Prostate gland (tissue), 2 donors: ENCODE data around the gene LPCAT1. TPM values are rescaled to one million over a fixed set of nuclear protein-coding genes. Genes with fewer than 3 reads are reported as not detected.

Source experiments
- DNase-seq: peaks from one replicate; pipeline ENCODE4 v3.0.0-alpha.2; 2019; ENCODE audit warnings: low spot score
- H3K27ac ChIP-seq, 2 donors: fragments of 200-600 bp; sonication (generic); 2 replicates each; pipeline ENCODE4 v1.5.1; 2017 to 2019
- H3K27me3 ChIP-seq: fragments of 200-600 bp; sonication (generic); replicated peaks from 2 replicates; pipeline ENCODE4 v1.5.1; 2019; ENCODE audit not compliant: insufficient read depth
- H3K36me3 ChIP-seq, 2 donors: fragments of 200-600 bp; sonication (generic); 1 replicate in 1 of 2; 2 replicates in 1 of 2; pipeline versions ENCODE4 v1.5.1 to v1.8.1; 2017 to 2019
- H3K4me1 ChIP-seq: fragments of 200-600 bp; sonication (generic); replicated peaks from 2 replicates; pipeline ENCODE4 v1.5.1; 2019
- H3K4me3 ChIP-seq, 2 donors: fragments of 200-600 bp; sonication (generic); 2 replicates each; pipeline ENCODE4 v1.5.1; 2017 to 2019
- H3K9me3 ChIP-seq: fragments of 200-600 bp; sonication (generic); 2 replicates; pipeline ENCODE4 v1.5.1; 2017
- CTCF ChIP-seq, 4 experiments: fragments of 200-600 bp in 2 of 4; fragments of 450-650 bp in 2 of 4; sonication (generic) in 2 of 4; IDR thresholded peaks; 1 replicate in 3 of 4; 2 replicates in 1 of 4; pipeline ENCODE4 v1.5.1; 2016 to 2019; ENCODE audit warnings: antibody characterized with exemption in 4 of 4, mild to moderate bottlenecking in 2 of 4, moderate library complexity in 2 of 4
- POLR2A ChIP-seq: fragments of 450-650 bp; IDR thresholded peaks from one replicate; pipeline ENCODE4 v1.6.1; 2016; ENCODE audit warnings: antibody characterized with exemption, mild to moderate bottlenecking
- POLR2AphosphoS5 ChIP-seq: sonication (generic); formaldehyde crosslinking; IDR thresholded peaks from one replicate; pipeline ENCODE4 v1.6.1; 2017; ENCODE audit warnings: antibody characterized with exemption
- WGBS: methylation state at CpG from one replicate; pipeline ENCODE4 v1.1.5; 2018; 5-methylcytosine and 5-hydroxymethylcytosine counted together
- intact Hi-C: fragments of 100-400 bp; cut with DNase I; formaldehyde crosslinking; loops from one replicate; pipeline ENCODE4 v1.14.2; 2022
- total RNA-seq, 2 donors: library from RNA; depleted of rRNA; stranded (reverse); fragments of >200 nt; gene quantifications; one replicate each; pipeline ENCODE4 v1.1.0, GENCODE V29; 2016

LPCAT1 gene
- total RNA-seq, 2 donors from 2014 or later = 22.6 to 23.9 TPM

GRCh38 chr5:1416856-1417469, 106.8 kb downstream of the LPCAT1 start:
- WGBS = 84% methylated on average over 12 of the region's 12 CpGs
- no peak for DNase-seq
- no peaks in the 10 kb centered on the region for H3K9me3 ChIP-seq
- no peaks in the 10 kb centered on the region for H3K4me1 ChIP-seq
- intact Hi-C loops = no loop called here
- no peak for TF ChIP-seq POLR2A
- no peak for TF ChIP-seq CTCF (IDR thresholded peaks at IDR 0.05)
- no peak for TF ChIP-seq POLR2AphosphoS5
- no peak overlapping the region for H3K4me3 ChIP-seq
- no peak overlapping the region for H3K27ac ChIP-seq
- H3K27me3 ChIP-seq = no peaks in the 10 kb centered on the region
- no peaks in the 10 kb centered on the region for H3K36me3 ChIP-seq

- Histone ChIP-seq H3K36me3 (no peaks in the 10 kb centered on the region), H3K4me1 (no peaks in the 10 kb centered on the region), H3K4me3 (no peak overlapping the region), H3K27me3 (no peaks in the 10 kb centered on the region), H3K9me3 (no peaks in the 10 kb centered on the region), H3K27ac (no peak overlapping the region)
- 66% methylated on average over 22 of the region's 22 CpGs for WGBS
- no peak for DNase-seq
- TF ChIP-seq POLR2AphosphoS5 (no peak), POLR2A (no peak), CTCF (IDR thresholded peaks at IDR 0.05) (no peak)
- intact Hi-C loops = no loop called here
These were observed 108.0 kb downstream of the LPCAT1 start for GRCh38 chr5:1415626-1416360.

- no peak for TF ChIP-seq CTCF (IDR thresholded peaks at IDR 0.05)
- TF ChIP-seq POLR2AphosphoS5 = no peak
- TF ChIP-seq POLR2A = no peak
- 88% methylated on average over 12 of the region's 13 CpGs for WGBS
- Histone ChIP-seq H3K4me3 (no peak overlapping the region), H3K36me3 (no peaks in the 10 kb centered on the region), H3K9me3 (no peaks in the 10 kb centered on the region), H3K27me3 (no peaks in the 10 kb centered on the region), H3K27ac (no peak overlapping the region), H3K4me1 (no peaks in the 10 kb centered on the region)
- intact Hi-C loops = no loop called here
- DNase-seq = no peak
These were observed 108.7 kb downstream of the LPCAT1 start for GRCh38 chr5:1415059-1415425.

- TF ChIP-seq CTCF (IDR thresholded peaks at IDR 0.05) (no peak), POLR2A (no peak), POLR2AphosphoS5 (no peak)
- Histone ChIP-seq H3K27me3 (no peaks in the 10 kb centered on the region), H3K4me3 (no peak overlapping the region), H3K4me1 (no peaks in the 10 kb centered on the region), H3K9me3 (no peaks in the 10 kb centered on the region), H3K36me3 (no peaks in the 10 kb centered on the region), H3K27ac (no peak overlapping the region)
- intact Hi-C loops = no loop called here
- no peak for DNase-seq
- 44% methylated on average over 27 of the region's 27 CpGs for WGBS
These were observed 109.3 kb downstream of the LPCAT1 start for GRCh38 chr5:1414311-1415058.
